Measurements from ENCODE around the gene VWC2L. TPM values are rescaled to one million over a fixed set of nuclear protein-coding genes. Genes with fewer than 3 reads are reported as not detected.

The VWC2L gene
- polyA plus RNA-seq, 1 experiment, result 0.04 TPM

GRCh38 chr2:214377286-214377624 lies 33.6 kb upstream of the VWC2L start:
- DNase-seq (ENCODE audit: low read depth, low spot score), result no peak
- no peak overlapping the region for H3K27ac ChIP-seq (ENCODE audit: low read depth, low read length)
- H3K27me3 ChIP-seq (ENCODE audit: control insufficient read depth, insufficient read depth, low read length), result no peaks in the 10 kb centered on the region
- H3K9me3 ChIP-seq (ENCODE audit: control insufficient read depth, insufficient read depth, low read length), result no peaks in the 10 kb centered on the region
- no peak overlapping the region for H3K4me3 ChIP-seq (ENCODE audit: low read depth, low read length)
- POLR2A ChIA-PET, result no interaction called here
- no peak for TF ChIP-seq CTCF (IDR thresholded peaks at IDR 0.05; ENCODE audit: low read depth, low read length)
- CTCF ChIA-PET, result no interaction called here

GRCh38 chr2:214378455-214379103 lies 32.3 kb upstream of the VWC2L start:
- no peaks in the 10 kb centered on the region for H3K27me3 ChIP-seq (ENCODE audit: control insufficient read depth, insufficient read depth, low read length)
- H3K27ac ChIP-seq (ENCODE audit: low read depth, low read length), result no peak overlapping the region
- CTCF ChIA-PET, result no interaction called here

GRCh38 chr2:214379227-214379626 lies 31.6 kb upstream of the VWC2L start:
- TF ChIP-seq CTCF (IDR thresholded peaks at IDR 0.05; ENCODE audit: low read depth, low read length), result no peak
- ChIA-PET CTCF (no interaction called here), POLR2A (no interaction called here)
- DNase-seq (ENCODE audit: low read depth, low spot score), result no peak
- H3K9me3 ChIP-seq (ENCODE audit: control insufficient read depth, insufficient read depth, low read length), result no peaks in the 10 kb centered on the region
- no peak overlapping the region for H3K27ac ChIP-seq (ENCODE audit: low read depth, low read length)
- H3K27me3 ChIP-seq (ENCODE audit: control insufficient read depth, insufficient read depth, low read length), result no peaks in the 10 kb centered on the region
- no peak overlapping the region for H3K4me3 ChIP-seq (ENCODE audit: low read depth, low read length)

More at GRCh38 chr2:214378455-214379103, 32.3 kb upstream of the VWC2L start:
- no peak for TF ChIP-seq CTCF (IDR thresholded peaks at IDR 0.05; ENCODE audit: low read depth, low read length)
- no peak overlapping the region for H3K4me3 ChIP-seq (ENCODE audit: low read depth, low read length)
- POLR2A ChIA-PET, result no interaction called here
- no peak for DNase-seq (ENCODE audit: low read depth, low spot score)
- H3K9me3 ChIP-seq (ENCODE audit: control insufficient read depth, insufficient read depth, low read length), result no peaks in the 10 kb centered on the region

GRCh38 chr2:214380681-214381080 lies 30.2 kb upstream of the VWC2L start:
- CTCF ChIA-PET, result no interaction called here
- no peaks in the 10 kb centered on the region for H3K27me3 ChIP-seq (ENCODE audit: control insufficient read depth, insufficient read depth, low read length)
- no peaks in the 10 kb centered on the region for H3K9me3 ChIP-seq (ENCODE audit: control insufficient read depth, insufficient read depth, low read length)
- H3K27ac ChIP-seq (ENCODE audit: low read depth, low read length), result no peak overlapping the region
- H3K4me3 ChIP-seq (ENCODE audit: low read depth, low read length), result no peak overlapping the region
- POLR2A ChIA-PET, result no interaction called here
- TF ChIP-seq CTCF (IDR thresholded peaks at IDR 0.05; ENCODE audit: low read depth, low read length), result no peak
- DNase-seq (ENCODE audit: low read depth, low spot score), result no peak

- Histone ChIP-seq H3K4me3 (ENCODE audit: low read depth, low read length) (no peak overlapping the region), H3K27me3 (ENCODE audit: control insufficient read depth, insufficient read depth, low read length) (no peaks in the 10 kb centered on the region), H3K27ac (ENCODE audit: low read depth, low read length) (no peak overlapping the region), H3K9me3 (ENCODE audit: control insufficient read depth, insufficient read depth, low read length) (no peaks in the 10 kb centered on the region)
- ChIA-PET CTCF (no interaction called here), POLR2A (no interaction called here)
- no peak for TF ChIP-seq CTCF (IDR thresholded peaks at IDR 0.05; ENCODE audit: low read depth, low read length)
- DNase-seq (ENCODE audit: low read depth, low spot score), result no peak
Measured at GRCh38 chr2:214382229-214382628, 28.6 kb upstream of the VWC2L start.
